Activated CD8-positive, alpha-beta memory T cell treated with anti-CD3 and anti-CD28 coated beads for 36 hours (primary cell): Measurements from ENCODE around the gene MAFG. TPM values are rescaled to one million over a fixed set of nuclear protein-coding genes. Genes with fewer than 3 reads are reported as not detected.

Source experiments
- CTCF ChIA-PET: fragments of 350-600 bp; sonication (Branson Sonifier 250); formaldehyde crosslinking; loops from one replicate; lab custom pipeline; 2021; ENCODE audit warnings: antibody characterized with exemption; lab: Charles Lee
- POLR2A ChIA-PET: fragments of 350-600 bp; sonication (Branson Sonifier 250); formaldehyde crosslinking; loops from one replicate; lab custom pipeline; 2021; ENCODE audit warnings: antibody characterized with exemption; lab: Charles Lee
- total RNA-seq, 2 experiments: library from RNA; stranded (reverse); gene quantifications; one replicate each; pipeline ENCODE4 v1.2.3, GENCODE V29; 2021

MAFG gene
- total RNA-seq, 2 experiments from 2014 or later, result 28.2 to 29.7 TPM

DNA sequence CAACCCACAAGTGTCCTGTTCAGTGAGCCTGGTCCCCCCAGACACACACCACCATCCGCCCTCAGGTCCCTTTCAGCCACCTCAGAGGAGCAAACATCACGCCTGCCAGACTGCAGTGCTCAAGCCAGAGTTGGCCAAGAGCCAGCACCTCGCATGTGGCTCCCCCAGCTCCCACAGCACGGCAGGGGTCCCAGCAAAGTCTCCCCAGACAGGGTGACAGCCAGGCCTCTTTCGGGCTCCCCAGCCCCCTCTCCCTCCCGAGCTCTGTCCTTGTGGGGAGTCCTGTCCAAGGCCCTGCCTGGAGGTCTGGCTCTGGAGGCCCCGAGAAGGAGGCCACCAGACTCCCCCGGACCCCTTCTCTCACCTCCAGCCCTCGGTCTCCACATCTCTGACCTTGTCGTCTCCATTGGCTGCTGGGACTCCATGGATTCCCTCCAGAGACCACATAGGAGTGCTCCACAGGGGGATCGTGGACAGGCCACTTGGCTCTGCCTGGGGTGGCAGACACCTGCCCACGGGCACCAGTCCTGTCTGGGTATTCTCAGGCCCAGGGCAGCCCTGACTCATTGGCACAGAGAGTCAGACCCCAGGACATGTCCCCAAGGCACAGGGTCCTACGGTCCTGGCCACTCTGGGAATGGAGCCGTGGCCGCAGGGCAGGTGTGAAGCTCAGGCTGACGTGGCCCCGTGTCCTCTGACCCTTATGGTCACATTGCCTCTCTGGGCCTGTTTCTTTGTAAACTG is 21.3 kb upstream of the MAFG start:
- POLR2A ChIA-PET, result interaction anchor here (0.6 kb wide), 1 partner anchor 123 kb away, joined by 8 read pairs; no protein-coding TSS in a partner anchor
- CTCF ChIA-PET, result interaction anchor here (1.5 kb wide), 1 partner anchor 11 kb away, joined by 10 read pairs; no protein-coding TSS in a partner anchor

DNA sequence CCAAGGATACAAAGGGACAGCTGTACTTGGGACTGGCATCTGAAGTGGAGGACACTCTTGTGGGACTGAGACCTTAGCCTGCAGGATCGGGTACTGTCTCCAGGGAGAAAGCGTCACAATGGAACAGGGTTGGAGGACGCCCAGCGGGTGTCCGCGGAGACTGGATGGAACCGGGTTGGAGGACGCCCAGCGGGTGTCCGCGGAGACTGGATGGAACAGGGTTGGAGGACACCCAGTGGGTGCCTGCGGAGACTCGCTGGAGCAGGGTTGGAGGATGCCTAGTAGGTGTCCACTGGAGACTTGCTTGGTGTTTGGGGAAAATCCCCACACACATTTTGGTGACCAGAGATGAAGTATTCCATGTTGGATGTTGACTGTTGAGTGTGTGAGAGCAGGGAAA is 19.7 kb upstream of the MAFG start, which contains the start of gene MYADML2:
TSS of gene MYADML2 (minus strand) at position 45 of the 400 bp plus-strand sequence. CDS start 5,492 bp downstream, outside the sequence.
- POLR2A ChIA-PET, result no interaction called here
- CTCF ChIA-PET, result interaction anchor here (1.5 kb wide), 1 partner anchor 12 kb away, joined by 10 read pairs; no protein-coding TSS in a partner anchor

DNA sequence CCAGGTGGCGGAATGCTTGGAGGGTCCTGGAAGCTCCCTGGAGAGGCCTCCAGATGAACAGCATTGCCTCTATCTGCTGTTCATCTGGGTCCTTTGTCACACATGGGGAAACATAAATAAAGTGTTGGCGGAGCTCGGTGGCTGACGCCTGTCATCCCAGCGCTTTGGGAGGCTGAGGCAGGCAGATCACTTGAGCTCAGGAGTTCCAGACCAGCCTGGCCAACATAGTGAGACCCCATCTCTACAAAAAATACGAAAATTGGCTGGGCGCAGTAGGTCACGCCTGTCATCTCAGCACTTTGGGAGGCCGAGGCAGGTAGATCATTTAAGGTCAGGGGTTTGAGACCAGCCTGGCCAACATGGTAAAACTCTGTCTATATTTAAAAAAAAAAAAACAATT is 17.3 kb upstream of the MAFG start:
- CTCF ChIA-PET, result interaction anchor here (1.0 kb wide), 1 partner anchor 15 kb away, joined by 3 read pairs; no protein-coding TSS in a partner anchor
- POLR2A ChIA-PET, result interaction anchor here (0.7 kb wide), 2 partner anchors 8 to 545 kb away, joined by 3 to 5 read pairs; no protein-coding TSS in a partner anchor

DNA sequence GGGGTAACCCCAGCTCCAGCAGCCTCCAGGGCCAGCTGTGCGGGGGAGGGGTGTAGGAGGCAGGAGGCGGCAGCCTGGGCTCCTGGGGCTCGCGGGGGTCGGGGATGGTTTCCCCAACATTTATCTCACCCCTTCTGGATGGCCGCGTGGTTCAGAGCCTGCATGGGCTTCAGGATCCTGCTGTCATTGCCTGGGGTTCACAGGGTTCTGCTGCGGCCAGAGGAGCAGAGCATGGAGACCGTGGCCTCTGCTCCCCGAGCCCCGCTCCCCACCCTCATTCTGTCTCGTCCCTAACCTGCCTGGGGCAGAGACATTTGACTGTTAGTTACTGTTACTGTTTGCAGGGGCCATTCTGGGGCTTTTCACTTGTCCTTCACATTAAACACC is 14.6 kb upstream of the MAFG start:
- POLR2A ChIA-PET, result no interaction called here

DNA sequence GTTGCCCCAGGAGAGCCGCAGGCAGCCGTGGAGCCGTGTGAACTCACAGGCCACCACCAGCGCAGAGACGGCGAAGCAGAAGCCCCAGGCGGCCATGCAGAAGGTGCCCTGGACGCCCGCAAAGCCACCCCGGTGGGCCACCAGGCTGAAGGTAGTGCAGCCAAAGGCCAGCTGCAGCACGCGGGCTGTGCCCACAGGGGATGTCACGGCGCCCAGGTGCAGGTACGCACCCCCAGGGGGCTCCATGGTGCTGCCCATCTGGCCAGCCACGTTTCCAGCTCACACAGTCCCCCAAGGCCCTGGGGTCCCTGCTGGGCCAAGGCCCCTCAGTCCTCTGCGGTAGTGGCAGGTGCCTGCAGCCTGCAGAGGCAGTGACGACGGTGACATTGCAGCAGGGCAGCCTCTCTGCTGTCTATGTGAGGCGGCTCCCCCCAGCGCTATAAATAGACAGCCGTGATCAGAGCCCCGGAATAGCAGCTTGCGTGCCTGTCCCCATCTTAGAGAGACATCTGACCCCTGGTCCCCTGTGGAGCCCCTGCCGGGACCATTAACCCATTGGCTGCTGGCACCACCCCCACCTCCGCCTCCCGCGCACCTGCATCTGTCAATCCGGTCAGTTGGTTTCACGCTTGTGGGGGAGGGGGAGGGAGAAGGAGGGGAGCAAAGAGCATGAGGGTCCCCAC is 14.1 kb upstream of the MAFG start:
- ChIA-PET POLR2A (no interaction called here), CTCF (interaction anchor here (2.1 kb wide), 1 partner anchor 18 kb away, joined by 6 read pairs; no protein-coding TSS in a partner anchor)

More for the DNA sequence above, 14.6 kb upstream of the MAFG start:
- CTCF ChIA-PET, result interaction anchor here (2.1 kb wide), 1 partner anchor 17 kb away, joined by 6 read pairs; no protein-coding TSS in a partner anchor

DNA sequence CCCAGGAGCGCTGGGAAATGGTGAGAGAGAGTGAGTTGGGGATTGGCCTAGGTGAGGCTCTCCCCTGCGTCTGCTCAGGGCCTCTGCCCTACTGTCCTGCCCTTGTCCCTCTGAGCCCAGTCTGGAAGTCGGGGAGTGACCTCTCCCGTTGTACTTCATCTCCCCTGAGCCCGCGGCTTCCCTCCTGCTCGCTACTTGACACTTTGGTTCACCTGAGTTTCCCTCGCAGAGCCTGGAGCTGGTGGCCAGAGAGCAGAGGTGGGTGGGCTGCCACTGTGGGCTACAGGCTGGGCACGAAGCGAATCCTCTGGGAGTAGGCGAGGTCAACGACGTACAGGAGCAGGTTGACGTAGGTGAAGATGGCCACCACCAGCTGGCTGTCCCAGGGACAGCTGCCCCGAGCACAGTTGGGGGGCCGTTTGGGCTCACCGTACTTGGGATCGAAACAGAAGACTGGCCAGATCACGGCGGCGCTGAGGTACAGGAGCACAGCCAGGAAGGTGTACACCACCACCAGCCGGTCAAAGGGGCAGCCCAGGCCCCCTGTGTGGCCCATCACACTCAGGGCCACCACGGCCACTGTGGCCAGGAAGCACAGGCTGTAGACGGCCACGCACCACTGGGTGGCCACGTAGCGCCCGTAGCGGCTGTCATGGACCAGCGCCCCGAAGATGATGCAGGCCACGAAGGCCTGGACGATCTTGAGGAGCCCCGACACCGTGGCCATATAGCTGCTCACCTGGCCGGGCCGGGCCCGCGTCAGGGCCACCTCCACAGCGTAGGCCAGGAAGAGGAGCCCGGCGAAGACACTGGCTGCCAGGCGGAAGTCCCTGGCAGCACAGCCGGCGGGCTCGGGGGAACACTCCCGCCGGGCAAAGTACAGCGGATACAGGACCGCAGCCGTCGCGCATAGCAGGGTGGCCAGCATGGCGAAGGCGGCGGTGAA is 13.3 kb upstream of the MAFG start:
- ChIA-PET CTCF (interaction anchor here (0.6 to 2.0 kb wide), 2 partner anchors 19 to 24 kb away, joined by 3 to 7 read pairs; no protein-coding TSS in a partner anchor), POLR2A (no interaction called here)

DNA sequence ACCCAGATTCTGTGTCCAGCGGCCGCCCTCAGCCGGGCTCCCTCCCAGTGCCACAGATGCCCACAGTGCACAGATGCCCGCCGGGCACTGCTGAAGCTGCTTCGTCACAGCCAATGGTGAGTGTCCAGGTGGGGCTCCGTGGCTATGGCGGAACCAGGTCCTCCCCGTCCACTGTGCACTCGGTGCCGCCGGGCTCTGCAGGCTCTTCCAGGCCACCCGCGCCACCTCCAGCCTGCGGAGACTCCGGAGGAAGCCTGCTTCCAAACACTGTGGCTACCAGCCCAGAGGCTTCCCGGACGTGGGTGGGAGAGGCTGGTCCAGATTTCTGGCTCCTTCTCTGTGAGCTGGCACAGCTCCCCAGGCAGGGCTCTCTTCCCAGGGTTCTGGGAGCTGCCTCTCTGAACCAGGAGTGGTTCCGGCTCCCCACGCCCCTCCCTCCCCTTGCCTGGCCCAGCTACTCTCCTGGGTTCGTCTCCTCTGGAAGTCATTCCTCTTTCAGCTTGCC is 12.4 kb upstream of the MAFG start:
- ChIA-PET CTCF (interaction anchor here (0.6 to 2.0 kb wide), 2 partner anchors 20 to 25 kb away, joined by 3 to 7 read pairs; no protein-coding TSS in a partner anchor), POLR2A (no interaction called here)

DNA sequence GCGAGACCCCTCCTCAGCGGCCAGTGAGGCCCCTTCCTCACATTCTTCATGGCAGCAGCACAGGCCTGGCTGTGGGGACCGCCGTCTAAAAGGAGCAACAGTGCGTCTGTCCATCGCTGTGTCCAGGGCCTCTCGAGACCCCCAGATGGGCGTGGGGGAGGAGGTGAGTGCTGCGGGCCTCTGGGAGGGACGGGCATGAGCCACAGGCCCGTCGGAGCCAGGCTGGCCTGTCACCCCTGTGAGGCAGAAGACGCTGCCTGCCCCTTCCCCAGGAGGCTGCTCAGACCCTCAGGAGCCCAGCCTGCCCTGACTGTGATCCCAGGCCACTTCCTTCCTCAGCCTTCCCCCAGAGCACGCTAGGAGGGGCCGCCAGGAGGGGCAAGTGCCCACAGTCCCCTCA is 11.7 kb upstream of the MAFG start:
- POLR2A ChIA-PET, result interaction anchor here (1.0 kb wide), 1 partner anchor 12 kb away, joined by 3 read pairs; no protein-coding TSS in a partner anchor
- CTCF ChIA-PET, result interaction anchor here (1.1 to 2.0 kb wide), 2 partner anchors 15 to 20 kb away, joined by 4 to 7 read pairs; no protein-coding TSS in a partner anchor

DNA sequence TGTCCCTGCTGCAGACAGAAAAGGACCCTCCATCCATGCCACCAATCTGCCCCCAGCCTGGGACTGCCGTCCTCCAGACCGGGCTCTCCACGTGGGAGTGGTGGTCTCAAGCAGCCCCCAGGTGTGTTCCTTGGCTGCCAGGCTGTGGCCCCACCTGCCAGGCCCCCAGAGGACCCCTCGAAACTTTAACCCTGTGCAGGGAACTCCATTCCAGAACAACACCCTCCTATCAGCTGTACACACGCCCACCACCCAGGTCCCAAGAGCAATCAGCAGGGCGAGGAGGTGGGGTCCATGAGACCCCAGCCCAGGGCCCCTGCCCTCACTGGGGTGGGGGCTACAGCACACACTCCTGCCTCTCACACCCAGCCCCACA is 8.2 kb upstream of the MAFG start:
- POLR2A ChIA-PET, result no interaction called here

DNA sequence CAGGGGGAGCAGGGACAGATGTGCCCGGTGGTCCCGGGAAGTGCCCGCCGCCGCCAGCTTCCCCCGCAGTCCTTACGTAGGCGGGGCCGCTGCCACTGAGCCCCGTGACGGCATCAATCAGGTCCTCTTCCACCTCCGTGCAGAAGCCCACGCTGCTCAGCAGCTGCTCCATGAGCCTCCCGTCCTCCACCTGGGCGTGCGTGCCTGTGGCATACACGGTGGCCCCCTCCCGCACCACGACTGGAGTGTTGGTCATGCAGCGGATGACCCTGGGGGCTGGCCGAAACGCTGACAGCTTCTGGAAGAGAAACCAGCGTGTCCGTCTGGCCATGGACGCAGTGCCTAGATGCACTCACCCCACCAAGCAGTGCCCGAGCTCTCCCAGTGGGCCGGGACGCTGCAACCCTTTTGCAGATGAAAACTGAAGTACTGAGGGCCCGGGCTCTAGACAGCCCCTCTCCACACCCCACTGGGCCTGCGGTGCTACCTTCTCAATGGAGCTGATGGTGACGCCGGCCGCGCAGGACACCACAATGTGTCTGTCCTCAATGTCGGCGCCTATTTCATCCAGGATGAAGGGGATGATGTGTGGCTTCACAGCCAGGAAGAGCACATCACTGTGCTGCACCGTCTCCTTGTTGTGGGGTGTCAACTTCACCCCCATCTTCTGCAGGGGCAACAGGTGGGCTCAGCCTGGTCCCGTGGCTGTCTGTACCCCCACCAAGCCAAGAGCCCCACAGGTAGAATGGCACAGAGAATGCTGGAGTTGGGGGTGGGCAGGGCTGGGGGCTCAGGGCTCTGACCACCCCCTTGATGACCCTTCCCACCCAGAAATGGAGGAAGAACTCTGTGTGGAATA is 7.5 kb upstream of the MAFG start:
- CTCF ChIA-PET, result no interaction called here
- POLR2A ChIA-PET, result no interaction called here

More for the DNA sequence above, 8.2 kb upstream of the MAFG start:
- CTCF ChIA-PET, result no interaction called here

DNA sequence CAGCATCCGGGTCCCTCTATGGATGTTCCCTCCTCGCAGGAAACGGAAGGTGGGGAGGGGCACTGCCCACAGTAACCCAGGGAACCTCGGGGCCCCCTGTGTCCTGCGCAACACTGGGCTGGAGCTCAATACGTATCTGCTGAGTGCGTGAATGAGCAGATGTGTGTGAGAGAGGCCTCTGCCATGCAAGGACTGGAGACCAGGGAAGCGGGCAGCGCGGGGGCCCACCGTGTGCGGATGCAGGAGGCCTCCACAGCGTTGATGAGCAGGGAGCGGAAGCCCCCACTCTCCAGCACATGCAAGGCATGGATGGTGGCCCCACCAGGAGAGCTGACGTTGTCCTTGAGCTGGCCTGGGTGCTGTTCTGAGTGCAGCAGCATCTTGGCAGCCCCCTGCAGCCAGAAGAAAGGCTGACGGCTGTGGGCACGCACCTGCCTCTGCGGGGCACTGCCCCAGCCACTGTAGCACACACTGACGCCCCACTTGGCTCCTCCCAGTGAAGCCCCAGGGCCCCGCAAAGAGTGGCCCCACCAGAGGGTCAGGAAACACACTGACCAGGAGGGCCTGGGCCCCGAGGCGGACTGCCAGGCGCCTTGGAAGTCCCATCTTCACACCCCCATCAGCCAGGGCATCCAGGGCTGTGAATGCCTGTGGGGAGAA is 6.7 kb upstream of the MAFG start:
- ChIA-PET POLR2A (no interaction called here), CTCF (no interaction called here)

DNA sequence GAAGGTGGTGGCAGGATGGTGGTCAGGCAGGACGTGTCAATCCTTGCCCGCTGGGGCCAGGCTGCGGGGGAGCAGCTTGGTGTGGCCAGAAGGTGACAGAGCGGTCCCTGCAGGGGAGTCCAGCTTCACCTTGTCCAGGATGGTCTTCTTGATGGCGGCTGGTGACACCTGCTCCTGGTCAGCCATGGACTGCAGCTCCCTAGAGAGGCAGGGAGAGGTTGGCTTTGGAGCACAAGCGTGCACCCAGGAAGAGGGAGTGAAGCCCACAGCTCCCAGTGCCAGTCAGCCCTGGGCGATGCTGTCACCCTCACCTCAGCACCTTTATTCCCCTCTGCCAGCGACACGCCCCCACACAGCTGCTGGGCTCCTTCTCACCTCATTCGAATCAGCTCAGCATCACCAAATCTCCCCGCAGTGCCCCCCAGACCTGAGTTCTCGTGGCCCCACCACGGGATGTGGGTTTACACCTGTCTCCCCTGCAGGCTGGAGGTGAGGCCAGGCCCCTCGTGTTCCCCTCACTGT is 5.7 kb upstream of the MAFG start:
- CTCF ChIA-PET, result no interaction called here
- POLR2A ChIA-PET, result interaction anchor here (0.5 kb wide), 1 partner anchor 220 kb away, joined by 5 read pairs; no protein-coding TSS in a partner anchor

DNA sequence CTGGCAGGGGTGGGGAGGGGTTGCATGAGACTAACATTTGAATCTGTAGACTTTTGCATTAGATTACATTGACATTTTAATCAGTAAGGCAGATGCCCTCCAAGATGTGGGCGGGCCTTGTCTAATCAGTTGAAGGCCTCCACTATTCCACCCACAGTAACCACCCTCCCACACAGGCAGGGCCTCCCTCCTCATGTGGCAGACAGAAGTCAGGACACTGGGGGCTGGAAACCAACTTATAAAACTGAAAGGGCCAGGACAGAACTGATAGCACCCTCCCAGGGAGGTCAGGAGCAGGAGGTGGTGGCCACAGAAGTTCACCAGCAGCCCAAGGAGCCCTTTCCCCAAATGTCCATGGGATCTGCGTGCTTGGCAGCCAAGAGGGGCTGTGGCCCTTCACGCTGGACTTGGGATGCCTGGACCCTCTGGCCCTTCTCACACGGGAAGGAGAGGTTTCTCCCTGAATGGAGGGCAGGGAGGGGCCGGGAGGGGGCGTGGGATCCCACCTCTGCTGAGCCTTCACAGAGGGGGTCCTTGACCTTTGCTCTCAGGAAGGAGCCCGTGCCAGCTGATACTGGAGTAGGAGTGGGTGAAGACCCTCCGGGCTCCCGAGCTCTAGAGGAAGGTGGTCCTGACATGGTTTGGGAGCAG is 4.9 kb upstream of the MAFG start:
- CTCF ChIA-PET, result interaction anchor here (1.0 kb wide), 1 partner anchor 27 kb away, joined by 3 read pairs; no protein-coding TSS in a partner anchor
- POLR2A ChIA-PET, result interaction anchor here (0.5 kb wide), 1 partner anchor 219 kb away, joined by 5 read pairs; no protein-coding TSS in a partner anchor

DNA sequence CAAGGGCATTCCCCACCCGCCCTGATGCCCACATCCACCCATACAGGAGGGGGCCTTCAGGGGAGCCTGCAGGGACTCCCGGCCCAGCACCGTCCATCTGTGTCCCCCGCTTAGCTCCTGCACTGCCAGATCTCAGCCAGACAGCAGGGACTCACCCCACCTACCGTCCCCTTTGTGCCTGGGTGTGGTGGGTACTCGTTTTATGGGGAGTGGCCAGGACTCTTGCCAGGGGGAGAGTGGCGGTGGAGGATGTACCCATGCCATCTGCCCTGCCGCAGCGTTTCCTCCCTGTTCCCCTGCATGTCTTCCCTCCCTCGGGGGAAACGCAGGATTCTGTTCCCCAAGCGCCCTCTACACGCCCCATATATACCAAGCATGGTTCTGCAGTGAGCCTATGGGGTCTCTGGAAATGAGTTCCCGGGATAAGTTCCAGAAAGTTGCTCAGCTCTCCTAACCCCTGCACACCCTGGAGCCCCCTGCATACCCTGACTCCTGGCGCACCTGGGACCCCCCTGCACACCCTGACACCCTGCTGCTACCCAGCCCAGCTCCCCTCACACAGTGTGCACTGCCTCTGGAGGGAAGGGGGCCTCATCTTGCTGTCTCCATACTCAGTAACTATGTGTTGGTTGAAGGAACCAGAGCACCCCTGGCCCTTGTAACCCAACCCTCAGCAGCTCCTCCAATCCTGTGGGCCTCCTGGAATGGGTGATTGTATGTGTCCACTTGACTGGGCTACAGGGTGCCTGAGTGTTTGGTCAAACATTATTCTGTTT is 4.2 kb upstream of the MAFG start:
- ChIA-PET POLR2A (interaction anchor here (0.6 to 0.9 kb wide), 2 partner anchors 66 to 92 kb away, joined by 3 to 4 read pairs; partner anchors contain the start of genes CENPX and LRRC45), CTCF (interaction anchor here (1.0 kb wide), 1 partner anchor 28 kb away, joined by 3 read pairs; no protein-coding TSS in a partner anchor)

DNA sequence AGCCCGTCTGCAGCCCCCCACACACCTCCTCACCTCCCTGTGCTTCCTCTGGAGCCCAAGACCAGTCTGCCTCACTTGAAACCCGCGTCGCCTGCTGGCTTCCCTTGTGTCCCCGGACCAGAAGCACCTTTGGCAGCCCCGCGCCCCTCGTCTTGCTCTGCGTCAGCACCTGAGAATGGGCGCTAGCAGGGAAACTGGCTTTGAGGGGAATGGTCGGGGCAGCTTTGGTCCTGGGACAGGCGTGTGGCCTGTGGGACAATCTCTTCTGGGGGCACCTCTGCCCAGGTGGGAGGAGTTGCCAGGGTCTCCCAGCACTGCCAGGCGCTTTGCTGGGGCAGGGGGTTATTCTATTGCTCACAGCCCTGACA is 3.6 kb upstream of the MAFG start:
- CTCF ChIA-PET, result interaction anchor here (1.2 kb wide), 1 partner anchor 14 kb away, joined by 6 read pairs; the partner anchor contains the start of gene SIRT7
- POLR2A ChIA-PET, result interaction anchor here (0.9 kb wide), 1 partner anchor 92 kb away, joined by 3 read pairs; the partner anchor contains the start of genes CENPX and LRRC45
